HepG2 (cell line): ENCODE data around the gene STARD6. TPM values are rescaled to one million over a fixed set of nuclear protein-coding genes. Genes with fewer than 3 reads are reported as not detected.

ENCODE experiments used
- CEBPZ ChIP-seq: IDR thresholded peaks from 2 replicates; pipeline ENCODE4 v1.6.1; 2012; ENCODE audit warnings: low read length, improper control_type of control experiment
- DNMT1 ChIP-seq: sonication (generic); formaldehyde crosslinking; IDR thresholded peaks from 2 replicates; pipeline ENCODE4 v1.5.1; 2020; ENCODE audit warnings: mild to moderate bottlenecking, missing genetic modification reagents
- ELF3 ChIP-seq: IDR thresholded peaks from 2 replicates; pipeline ENCODE4 v1.6.1; 2016; ENCODE audit warnings: missing genetic modification reagents, missing compliant biosample characterization
- FOXA3 ChIP-seq: IDR thresholded peaks from 2 replicates; pipeline ENCODE4 v1.6.1; 2016; ENCODE audit warnings: missing genetic modification reagents, missing compliant biosample characterization
- GATAD1 ChIP-seq: IDR thresholded peaks from 2 replicates; pipeline ENCODE4 v1.6.1; 2016; ENCODE audit warnings: missing genetic modification reagents, missing compliant biosample characterization
- LCORL ChIP-seq, 2 experiments: fragments of 450-650 bp in 1 of 2; sonication (generic) in 1 of 2; formaldehyde crosslinking in 1 of 2; IDR thresholded peaks; 2 replicates each; pipeline versions ENCODE4 v1.5.0 to v1.6.1; 2017 to 2020; ENCODE audit warnings: antibody characterized with exemption in 1 of 2, missing genetic modification reagents in 1 of 2
- MXD3 ChIP-seq: IDR thresholded peaks from 2 replicates; pipeline ENCODE4 v1.6.1; 2016; ENCODE audit warnings: mild to moderate bottlenecking, missing biosample characterization, missing genetic modification reagents
- RBAK ChIP-seq: sonication (generic); formaldehyde crosslinking; IDR thresholded peaks from 2 replicates; pipeline ENCODE4 v1.5.1; 2020; ENCODE audit warnings: mild to moderate bottlenecking, missing genetic modification reagents
- RFX1 ChIP-seq: fragments of 450-650 bp; IDR thresholded peaks from 2 replicates; pipeline ENCODE4 v1.6.1; 2017
- SNRNP70 ChIP-seq: fragments of 200-400 bp; formaldehyde crosslinking; IDR thresholded peaks from 2 replicates; pipeline ENCODE4 v1.6.1; 2017; ENCODE audit warnings: mild to moderate bottlenecking, low read depth, low read length, moderate library complexity
- TBP ChIP-seq: sonication (generic); formaldehyde crosslinking; IDR thresholded peaks from 2 replicates; pipeline ENCODE4 v1.5.0; 2020; ENCODE audit warnings: missing genetic modification reagents
- TFDP1 ChIP-seq: IDR thresholded peaks from 2 replicates; pipeline ENCODE4 v1.6.1; 2016; ENCODE audit warnings: missing compliant biosample characterization, missing genetic modification reagents, borderline replicate concordance
- TFDP2 ChIP-seq: sonication (generic); formaldehyde crosslinking; IDR thresholded peaks from 2 replicates; pipeline ENCODE4 v1.4.0; 2020; ENCODE audit warnings: missing genetic modification reagents
- ZBTB26 ChIP-seq: IDR thresholded peaks from 2 replicates; pipeline ENCODE4 v1.6.1; 2016; ENCODE audit warnings: missing compliant biosample characterization, missing genetic modification reagents, borderline replicate concordance
- ZBTB49 ChIP-seq: sonication (generic); formaldehyde crosslinking; IDR thresholded peaks from 2 replicates; pipeline ENCODE4 v1.4.0; 2020; ENCODE audit warnings: missing genetic modification reagents, borderline replicate concordance
- ZNF121 ChIP-seq: sonication (generic); formaldehyde crosslinking; IDR thresholded peaks from 2 replicates; pipeline ENCODE4 v1.5.0; 2020; ENCODE audit warnings: mild to moderate bottlenecking, missing genetic modification reagents
- ZNF17 ChIP-seq: sonication (generic); formaldehyde crosslinking; IDR thresholded peaks from 2 replicates; pipeline ENCODE4 v1.5.0; 2020; ENCODE audit warnings: mild to moderate bottlenecking, missing genetic modification reagents
- ZNF598 ChIP-seq: sonication (generic); formaldehyde crosslinking; IDR thresholded peaks from 2 replicates; pipeline ENCODE4 v1.5.1; 2020; ENCODE audit warnings: mild to moderate bottlenecking, missing genetic modification reagents, borderline replicate concordance
- ZNF773 ChIP-seq: sonication (generic); formaldehyde crosslinking; IDR thresholded peaks from 2 replicates; pipeline ENCODE4 v1.4.0; 2020; ENCODE audit warnings: missing genetic modification reagents, borderline replicate concordance
- polyA plus RNA-seq, 8 experiments: library from polyadenylated mRNA; depleted of rRNA in 3 of 8; stranded (reverse) in 7 of 8; unstranded in 1 of 8; fragments of >200 nt; fragmentation: Illumina TruSeq in 4 of 8; extraction: Trizol in 4 of 8; gene quantifications; 2 replicates each; pipeline versions ENCODE4 v1.2.1 to v1.2.3, GENCODE V29; 2011 to 2016; ENCODE audit warnings: low read depth in 4 of 8, missing spikeins in 1 of 8, mixed read lengths in 1 of 8; ENCODE audit not compliant: insufficient read depth in 1 of 8
- total RNA-seq, 5 experiments: library from RNA; depleted of rRNA; stranded (reverse); fragments of >200 nt; fragmentation: Illumina TruSeq; extraction: Trizol; gene quantifications; 2 replicates each; pipeline ENCODE4 v1.2.3, GENCODE V29; 2016; ENCODE audit warnings: low read depth in 1 of 5

Gene STARD6
- total and polyA plus RNA-seq, 2 of the 13 experiments (the other 11 are each of a cell fraction or from before 2014, with no cell fraction given), result not detected

- no peak for TF ChIP-seq ZBTB49 (CRISPR knock-in tag)
- TF ChIP-seq ZNF773 (CRISPR knock-in tag), result no peak
- TF ChIP-seq RBAK (CRISPR knock-in tag), result no peak
- no peak for TF ChIP-seq TFDP1 (CRISPR knock-in tag)
- no peak for TF ChIP-seq SNRNP70
- no peak for TF ChIP-seq TFDP2 (CRISPR knock-in tag)
- TF ChIP-seq ZNF121 (CRISPR knock-in tag), result no peak
- no peak for TF ChIP-seq LCORL (IDR thresholded peaks at IDR 0.05)
- TF ChIP-seq LCORL (CRISPR knock-in tag; IDR thresholded peaks at IDR 0.05), result peak; percentile 36; the same call in 1 of the 2 replicates
- TF ChIP-seq ZNF17 (CRISPR knock-in tag), result no peak
- TF ChIP-seq ZNF598 (CRISPR knock-in tag), result no peak
- TF ChIP-seq CEBPZ, result no peak
- TF ChIP-seq MXD3 (CRISPR knock-in tag), result no peak
- no peak for TF ChIP-seq DNMT1 (CRISPR knock-in tag)
- no peak for TF ChIP-seq ZBTB26 (CRISPR knock-in tag)
- TF ChIP-seq TBP (CRISPR knock-in tag), result no peak
- 0 out of 2 replicates have a peak, but pooled peaks have one; percentile 16 for TF ChIP-seq GATAD1 (CRISPR knock-in tag)
- no peak for TF ChIP-seq RFX1
- peak; percentile 65 for TF ChIP-seq ELF3 (CRISPR knock-in tag)
- TF ChIP-seq FOXA3 (CRISPR knock-in tag), result peak; percentile 39; the same call in 1 of the 2 replicates
Observed at GRCh38 chr18:54388203-54389142, 30.8 kb upstream of the STARD6 start (continued).
